SH-SY5Y (cell line): ENCODE data around the gene RAG1.

Source experiments
- GATA2 ChIP-seq: IDR thresholded peaks from 2 replicates; pipeline ENCODE4 v1.6.1; 2011; ENCODE audit warnings: mild to moderate bottlenecking, low read depth, low read length
- GATA3 ChIP-seq: IDR thresholded peaks from 2 replicates; pipeline ENCODE4 v1.6.1; 2011; ENCODE audit warnings: low read depth, mild to moderate bottlenecking, low read length, moderate library complexity

The RAG1 gene

GRCh38 chr11:36605221-36606216 lies 37.7 kb downstream of the RAG1 start:
- TF ChIP-seq GATA3 (no peak), GATA2 (no peak)

GRCh38 chr11:36608491-36609199 lies 40.8 kb downstream of the RAG1 start:
- TF ChIP-seq GATA2, result no peak
- no peak for TF ChIP-seq GATA3

- TF ChIP-seq GATA2, result no peak
- no peak for TF ChIP-seq GATA3
Measured at GRCh38 chr11:36609383-36609782, 41.6 kb downstream of the RAG1 start.

- TF ChIP-seq GATA3 (no peak), GATA2 (no peak)
Measured at GRCh38 chr11:36615826-36616225, 48.0 kb downstream of the RAG1 start.

GRCh38 chr11:36617543-36618362 lies 49.9 kb downstream of the RAG1 start:
- TF ChIP-seq GATA3 (no peak), GATA2 (no peak)

- TF ChIP-seq GATA2, result no peak
- TF ChIP-seq GATA3, result no peak
Measured at GRCh38 chr11:36618363-36619047, 50.7 kb downstream of the RAG1 start.

- TF ChIP-seq GATA3 (peak; percentile 13; the same call in 1 of the 2 replicates), GATA2 (peak; percentile 90)
Measured at GRCh38 chr11:36619502-36619901, 51.7 kb downstream of the RAG1 start.

GRCh38 chr11:36620246-36620645 lies 52.4 kb downstream of the RAG1 start:
- TF ChIP-seq GATA2 (no peak), GATA3 (no peak)

- no peak for TF ChIP-seq GATA3
- TF ChIP-seq GATA2, result no peak
Measured at GRCh38 chr11:36622431-36623136, 54.8 kb downstream of the RAG1 start.

- no peak for TF ChIP-seq GATA2
- TF ChIP-seq GATA3, result no peak
Measured at GRCh38 chr11:36623494-36623893, 55.7 kb downstream of the RAG1 start.

GRCh38 chr11:36627006-36627405 lies 59.2 kb downstream of the RAG1 start:
- no peak for TF ChIP-seq GATA2
- TF ChIP-seq GATA3, result no peak

GRCh38 chr11:36627471-36627870 lies 59.7 kb downstream of the RAG1 start:
- no peak for TF ChIP-seq GATA2
- no peak for TF ChIP-seq GATA3

GRCh38 chr11:36628141-36628540 lies 60.3 kb downstream of the RAG1 start:
- TF ChIP-seq GATA2, result no peak
- TF ChIP-seq GATA3, result no peak
